ENCODE measurements around the gene FYB1.

Gene FYB1

GRCh38 chr5:39187831-39188731, 31.3 kb downstream of the FYB1 start:
- no peak for ATAC-seq
- no peak for TF ChIP-seq TCF4 (CRISPR knock-in tag; IDR thresholded peaks at IDR 0.05; ENCODE audit: borderline replicate concordance)
- TF ChIP-seq CSDC2 (CRISPR knock-in tag; IDR thresholded peaks at IDR 0.05): no peak
- TF ChIP-seq TSHZ2 (CRISPR knock-in tag; IDR thresholded peaks at IDR 0.05): no peak
- TF ChIP-seq ZFP3 (CRISPR knock-in tag; IDR thresholded peaks at IDR 0.05): no peak
- TF ChIP-seq, protein P1, sequence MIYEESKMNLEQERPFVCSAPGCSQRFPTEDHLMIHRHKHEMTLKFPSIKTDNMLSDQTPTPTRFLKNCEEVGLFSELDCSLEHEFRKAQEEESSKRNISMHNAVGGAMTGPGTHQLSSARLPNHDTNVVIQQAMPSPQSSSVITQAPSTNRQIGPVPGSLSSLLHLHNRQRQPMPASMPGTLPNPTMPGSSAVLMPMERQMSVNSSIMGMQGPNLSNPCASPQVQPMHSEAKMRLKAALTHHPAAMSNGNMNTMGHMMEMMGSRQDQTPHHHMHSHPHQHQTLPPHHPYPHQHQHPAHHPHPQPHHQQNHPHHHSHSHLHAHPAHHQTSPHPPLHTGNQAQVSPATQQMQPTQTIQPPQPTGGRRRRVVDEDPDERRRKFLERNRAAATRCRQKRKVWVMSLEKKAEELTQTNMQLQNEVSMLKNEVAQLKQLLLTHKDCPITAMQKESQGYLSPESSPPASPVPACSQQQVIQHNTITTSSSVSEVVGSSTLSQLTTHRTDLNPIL (CRISPR knock-in tag; IDR thresholded peaks at IDR 0.05; ENCODE audit: low read depth): no peak
- TF ChIP-seq ZFP30 (CRISPR knock-in tag; IDR thresholded peaks at IDR 0.05): no peak

GRCh38 chr5:39186722-39187539, 32.4 kb downstream of the FYB1 start:
- no peak for ATAC-seq
- TF ChIP-seq ARNTL (CRISPR knock-in tag; IDR thresholded peaks at IDR 0.05; ENCODE audit: borderline replicate concordance, low read depth): no peak
- no peak for TF ChIP-seq RARB (CRISPR knock-in tag; IDR thresholded peaks at IDR 0.05)
- TF ChIP-seq BACH2 (CRISPR knock-in tag; IDR thresholded peaks at IDR 0.05; ENCODE audit: borderline replicate concordance): no peak
- no peak for TF ChIP-seq OSR1 (CRISPR knock-in tag; IDR thresholded peaks at IDR 0.05)

DNA sequence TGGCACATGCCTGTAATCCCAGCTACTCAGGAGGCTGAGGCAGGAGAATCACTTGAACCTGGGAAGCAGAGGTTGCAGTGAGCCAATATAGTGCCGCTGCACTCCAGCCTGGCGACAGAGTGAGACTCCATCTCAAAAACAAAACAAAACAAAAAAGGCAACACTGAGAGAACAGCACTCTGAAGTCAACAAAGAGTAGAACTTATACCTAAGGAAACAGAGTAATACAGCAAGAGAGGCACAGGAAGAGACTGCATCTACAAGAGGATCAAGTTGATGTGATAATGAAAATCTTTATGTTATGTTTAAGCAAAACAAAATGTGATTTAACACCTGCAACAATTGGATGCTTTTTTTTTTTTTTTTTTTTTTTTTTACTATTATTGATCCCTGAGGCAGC, 33.1 kb downstream of the FYB1 start:
- TF ChIP-seq POU6F1 (CRISPR knock-in tag; IDR thresholded peaks at IDR 0.05; ENCODE audit: borderline replicate concordance, low read depth) (no peak), TSHZ2 (CRISPR knock-in tag; IDR thresholded peaks at IDR 0.05) (no peak), ZFP30 (CRISPR knock-in tag; IDR thresholded peaks at IDR 0.05) (no peak), ESRRG (CRISPR knock-in tag; IDR thresholded peaks at IDR 0.05) (no peak), RARB (CRISPR knock-in tag; IDR thresholded peaks at IDR 0.05) (no peak), BACH2 (CRISPR knock-in tag; IDR thresholded peaks at IDR 0.05; ENCODE audit: borderline replicate concordance) (no peak), ARNTL (CRISPR knock-in tag; IDR thresholded peaks at IDR 0.05; ENCODE audit: borderline replicate concordance, low read depth) (no peak), CSDC2 (CRISPR knock-in tag; IDR thresholded peaks at IDR 0.05) (no peak)
- ATAC-seq: no peak

- no peak for ATAC-seq
- TF ChIP-seq RARB (CRISPR knock-in tag; IDR thresholded peaks at IDR 0.05): no peak
- TF ChIP-seq ARNTL (CRISPR knock-in tag; IDR thresholded peaks at IDR 0.05; ENCODE audit: borderline replicate concordance, low read depth): no peak
- TF ChIP-seq, protein P2, sequence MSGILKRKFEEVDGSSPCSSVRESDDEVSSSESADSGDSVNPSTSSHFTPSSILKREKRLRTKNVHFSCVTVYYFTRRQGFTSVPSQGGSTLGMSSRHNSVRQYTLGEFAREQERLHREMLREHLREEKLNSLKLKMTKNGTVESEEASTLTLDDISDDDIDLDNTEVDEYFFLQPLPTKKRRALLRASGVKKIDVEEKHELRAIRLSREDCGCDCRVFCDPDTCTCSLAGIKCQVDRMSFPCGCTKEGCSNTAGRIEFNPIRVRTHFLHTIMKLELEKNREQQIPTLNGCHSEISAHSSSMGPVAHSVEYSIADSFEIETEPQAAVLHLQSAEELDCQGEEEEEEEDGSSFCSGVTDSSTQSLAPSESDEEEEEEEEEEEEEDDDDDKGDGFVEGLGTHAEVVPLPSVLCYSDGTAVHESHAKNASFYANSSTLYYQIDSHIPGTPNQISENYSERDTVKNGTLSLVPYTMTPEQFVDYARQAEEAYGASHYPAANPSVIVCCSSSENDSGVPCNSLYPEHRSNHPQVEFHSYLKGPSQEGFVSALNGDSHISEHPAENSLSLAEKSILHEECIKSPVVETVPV (CRISPR knock-in tag; IDR thresholded peaks at IDR 0.05): no peak
- TF ChIP-seq ZNF70 (CRISPR knock-in tag; IDR thresholded peaks at IDR 0.05): no peak
- no peak for TF ChIP-seq ZNF565 (CRISPR knock-in tag; conservative IDR thresholded peaks at IDR 0.05; ENCODE audit: low read depth)
- TF ChIP-seq ESRRG (CRISPR knock-in tag; IDR thresholded peaks at IDR 0.05): no peak
- TF ChIP-seq ZC3H10 (CRISPR knock-in tag; IDR thresholded peaks at IDR 0.05): no peak
- no peak for TF ChIP-seq BACH2 (CRISPR knock-in tag; IDR thresholded peaks at IDR 0.05; ENCODE audit: borderline replicate concordance)
- TF ChIP-seq OSR1 (CRISPR knock-in tag; IDR thresholded peaks at IDR 0.05): no peak
- no peak for TF ChIP-seq ISL1 (CRISPR knock-in tag; IDR thresholded peaks at IDR 0.05)
- no peak for TF ChIP-seq POU6F1 (CRISPR knock-in tag; IDR thresholded peaks at IDR 0.05; ENCODE audit: borderline replicate concordance, low read depth)
- TF ChIP-seq ZFP3 (CRISPR knock-in tag; IDR thresholded peaks at IDR 0.05): no peak
- no peak for TF ChIP-seq CSDC2 (CRISPR knock-in tag; IDR thresholded peaks at IDR 0.05)
- no peak for TF ChIP-seq ZFP30 (CRISPR knock-in tag; IDR thresholded peaks at IDR 0.05)
- TF ChIP-seq, protein P1 (CRISPR knock-in tag; IDR thresholded peaks at IDR 0.05; ENCODE audit: low read depth): no peak
Observed at GRCh38 chr5:39185761-39186160, 33.6 kb downstream of the FYB1 start.
